Measurements from ENCODE around the gene CAPN5. TPM values are rescaled to one million over a fixed set of nuclear protein-coding genes. Genes with fewer than 3 reads are reported as not detected.
"Not testable (repeated sequence)": the region's sequence is repeated elsewhere in the genome, so short reads cannot be mapped to it uniquely, and the experiment has no call there.

The CAPN5 gene
- polyA plus RNA-seq, 1 donor: 25.0 TPM

- DNase-seq: no peak
Observed at GRCh38 chr11:77096591-77097019, 29.8 kb downstream of the CAPN5 start.

- not testable (repeated sequence) for DNase-seq
Observed at GRCh38 chr11:77097180-77097579, 30.4 kb downstream of the CAPN5 start.

DNA sequence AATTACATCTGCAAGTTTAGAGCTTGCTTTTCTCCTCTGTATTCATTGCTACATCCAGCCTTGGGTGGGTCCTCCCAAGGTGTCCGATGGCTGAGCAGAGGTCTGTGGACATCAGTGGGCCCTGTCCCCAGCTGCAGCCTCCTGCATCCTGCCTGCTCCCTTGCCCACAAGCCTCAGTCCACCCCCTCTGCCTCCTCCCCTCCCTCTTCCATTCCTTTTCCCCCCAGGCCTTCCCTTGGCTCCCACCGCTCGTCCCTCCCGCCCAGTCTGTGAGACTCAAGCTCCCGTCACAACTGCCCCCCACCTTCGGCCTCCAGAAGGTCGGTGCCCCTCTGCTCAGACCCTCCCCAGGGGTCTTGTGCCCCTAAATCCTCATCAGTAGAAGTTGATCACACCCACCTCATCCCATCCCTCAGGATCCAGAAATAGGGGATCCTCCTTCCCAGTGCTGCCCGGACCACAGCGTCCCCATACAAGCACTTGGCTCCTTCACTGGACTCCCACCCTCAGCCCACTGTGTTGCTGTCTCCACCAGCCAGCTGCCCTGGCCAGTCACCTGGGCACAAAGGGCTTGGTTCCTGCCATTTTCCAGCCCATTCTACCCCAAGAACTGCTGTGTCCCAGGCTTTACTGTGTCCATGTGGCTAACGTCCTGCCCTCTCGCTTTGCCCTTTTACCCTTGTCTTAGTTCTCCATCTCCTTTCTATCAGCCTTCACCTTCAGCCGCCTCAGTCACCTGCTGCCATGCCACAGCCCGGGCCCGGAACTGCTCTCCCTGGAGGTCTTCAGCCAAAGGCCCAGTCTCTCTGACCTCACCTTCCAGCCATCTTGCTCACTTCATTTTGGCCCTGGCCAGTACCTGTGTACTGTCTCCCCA, 33.6 kb downstream of the CAPN5 start:
- no peak for DNase-seq

- DNase-seq: no peak
Observed at GRCh38 chr11:77101043-77101537, 34.3 kb downstream of the CAPN5 start.

GRCh38 chr11:77102246-77103210, 35.8 kb downstream of the CAPN5 start, which contains the start of gene OMP:
Gene OMP, plus strand, starts transcription at chr11:77102840. Its CDS starts 0 bp downstream, at chr11:77102840.
- DNase-seq: no peak

- no peak for DNase-seq
Observed at GRCh38 chr11:77103319-77103718, 36.5 kb downstream of the CAPN5 start.

DNA sequence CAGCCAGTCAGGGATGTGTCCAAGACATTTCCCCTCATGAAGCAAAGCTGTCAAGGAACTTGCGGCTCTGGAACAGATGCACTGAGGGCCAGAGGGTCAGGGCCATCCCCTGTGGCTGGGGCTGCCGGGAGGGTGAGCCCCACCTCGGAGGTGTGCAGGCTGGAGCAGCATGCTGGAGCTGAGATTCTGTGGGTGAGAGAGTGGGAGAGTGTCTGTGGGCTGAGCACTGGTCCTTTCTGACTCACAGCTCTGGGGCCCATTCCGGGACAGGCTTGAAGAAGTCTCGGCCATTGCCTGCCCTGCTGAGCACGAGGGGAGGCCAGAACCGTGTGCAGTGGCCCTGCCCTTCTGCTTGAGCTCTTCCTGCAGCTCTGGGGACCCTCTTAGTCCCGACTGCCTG, 38.0 kb downstream of the CAPN5 start:
- no peak for DNase-seq

DNA sequence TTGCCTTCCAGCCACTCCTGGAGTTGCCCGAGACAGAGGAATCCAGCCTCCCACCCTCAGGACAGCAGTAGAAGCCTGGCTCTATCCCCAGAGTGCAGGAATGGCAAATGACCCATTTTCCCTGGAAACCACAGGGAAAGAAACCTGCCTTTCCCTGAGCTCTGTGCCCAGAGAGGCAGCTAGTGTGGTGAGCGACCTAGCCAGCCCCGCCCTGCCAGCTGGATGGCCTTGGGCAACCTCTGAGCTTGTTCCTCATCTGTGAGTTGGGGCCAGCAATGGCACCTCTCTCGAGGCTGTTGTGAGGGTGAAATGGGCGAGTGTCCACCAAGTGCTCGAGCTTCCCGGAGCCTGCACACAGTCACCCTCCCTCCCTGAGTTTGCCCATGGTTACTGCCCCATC, 39.5 kb downstream of the CAPN5 start:
- DNase-seq: no peak

- no peak for DNase-seq
Observed at GRCh38 chr11:77106759-77107158, 40.0 kb downstream of the CAPN5 start.

DNA sequence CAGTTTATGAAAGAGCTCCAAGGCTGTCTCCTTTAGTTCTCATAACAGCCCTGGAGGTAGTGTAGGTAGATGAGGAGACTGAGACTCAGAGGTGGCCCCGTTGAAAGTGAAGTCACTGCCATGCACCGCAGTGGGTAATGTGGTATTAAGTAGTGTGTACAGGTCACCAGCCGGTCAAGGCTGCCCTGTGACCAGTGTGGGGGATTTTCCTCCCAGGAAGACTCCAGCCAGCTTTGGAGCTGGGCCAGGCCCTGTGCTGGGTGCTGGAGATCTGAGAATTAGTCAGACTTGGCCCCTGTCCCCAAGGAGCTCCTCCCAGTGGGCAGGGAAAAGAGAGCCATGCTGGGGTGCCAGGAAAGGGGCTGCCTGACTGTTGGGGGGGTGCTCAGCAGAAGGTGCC, 41.2 kb downstream of the CAPN5 start:
- DNase-seq: no peak

DNA sequence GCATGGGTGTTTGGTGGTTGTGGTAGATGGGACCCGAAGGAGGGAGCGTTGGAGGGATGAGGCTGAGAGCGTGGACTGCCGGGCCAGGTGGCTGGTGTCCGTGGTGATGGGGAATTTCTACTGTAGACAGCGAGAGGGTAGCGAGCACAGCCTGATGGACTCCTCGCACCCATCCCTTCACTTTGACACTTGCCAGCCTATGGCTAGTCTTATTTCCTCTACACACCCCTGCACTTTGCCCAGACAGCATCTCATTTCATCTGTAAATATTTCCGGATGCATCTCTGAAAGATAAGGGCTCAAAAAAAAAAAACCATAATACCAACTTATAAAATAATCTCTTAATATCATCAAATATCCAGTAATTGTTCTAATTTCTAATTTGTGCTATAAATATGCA, 41.7 kb downstream of the CAPN5 start:
- no peak for DNase-seq

DNA sequence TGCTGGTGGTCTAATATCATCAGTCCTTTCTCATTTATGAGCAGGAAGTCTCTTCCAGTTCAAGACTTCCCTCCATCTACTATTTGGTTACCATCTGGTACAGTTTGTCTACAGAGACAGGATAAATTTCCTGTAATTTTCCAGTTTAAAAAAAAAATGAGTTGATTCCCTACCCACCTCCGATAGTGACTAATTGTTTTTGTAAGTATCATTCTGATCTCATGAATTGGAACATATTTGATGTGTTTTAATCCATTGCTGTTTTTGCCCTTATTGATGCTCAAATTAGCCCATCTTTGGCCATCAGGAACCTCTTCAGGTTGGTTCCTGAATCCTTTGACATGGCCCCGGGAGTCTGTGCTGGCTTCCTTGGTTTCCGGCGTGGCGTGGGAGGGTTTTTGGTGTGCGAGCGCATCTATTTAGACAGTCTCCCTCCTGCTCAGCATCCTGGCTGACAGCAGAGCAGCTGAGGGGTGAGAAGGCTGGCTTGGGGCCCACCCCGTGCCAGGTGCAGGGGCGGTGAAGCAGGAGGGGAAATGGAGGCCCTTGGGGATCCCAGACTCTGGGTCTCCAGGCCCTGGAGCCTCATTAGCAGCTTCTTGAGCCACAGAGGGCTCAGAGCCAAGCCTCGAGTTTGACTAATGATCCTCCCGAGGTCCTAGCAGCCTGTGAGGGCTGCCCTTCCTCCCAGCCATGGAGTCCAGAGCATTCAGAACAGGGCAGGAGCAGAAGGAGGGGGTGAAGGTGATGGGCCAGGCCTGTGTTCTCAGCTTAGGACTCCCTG, 42.7 kb downstream of the CAPN5 start:
- no peak for DNase-seq

- DNase-seq: no peak
Observed at GRCh38 chr11:77110836-77111235, 44.1 kb downstream of the CAPN5 start.

- no peak for DNase-seq
Observed at GRCh38 chr11:77111277-77111676, 44.5 kb downstream of the CAPN5 start.

DNA sequence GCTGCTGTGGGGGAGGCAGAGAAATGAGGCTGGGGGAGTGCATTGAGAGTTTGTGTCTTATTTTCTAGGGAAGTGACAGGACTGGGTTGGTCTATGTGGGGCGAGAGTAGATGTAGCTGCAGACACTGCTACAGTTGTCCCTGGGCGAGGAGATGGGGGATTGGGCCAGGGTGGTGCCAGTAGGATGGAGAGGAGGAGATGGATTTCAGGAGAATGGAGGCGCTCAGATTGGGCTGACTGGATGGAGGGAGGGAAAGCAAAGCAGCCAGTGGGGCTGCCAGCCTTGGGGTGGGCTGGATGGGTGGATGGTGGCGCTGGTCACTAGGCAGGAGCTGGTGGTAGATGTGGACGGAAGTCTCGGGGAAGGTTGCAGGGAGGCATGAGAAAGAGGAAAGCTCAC, 45.2 kb downstream of the CAPN5 start:
- DNase-seq: no peak

- no peak for DNase-seq
Observed at GRCh38 chr11:77112641-77113381, 46.0 kb downstream of the CAPN5 start.

- no peak for DNase-seq
Observed at GRCh38 chr11:77113382-77114088, 46.8 kb downstream of the CAPN5 start.

DNA sequence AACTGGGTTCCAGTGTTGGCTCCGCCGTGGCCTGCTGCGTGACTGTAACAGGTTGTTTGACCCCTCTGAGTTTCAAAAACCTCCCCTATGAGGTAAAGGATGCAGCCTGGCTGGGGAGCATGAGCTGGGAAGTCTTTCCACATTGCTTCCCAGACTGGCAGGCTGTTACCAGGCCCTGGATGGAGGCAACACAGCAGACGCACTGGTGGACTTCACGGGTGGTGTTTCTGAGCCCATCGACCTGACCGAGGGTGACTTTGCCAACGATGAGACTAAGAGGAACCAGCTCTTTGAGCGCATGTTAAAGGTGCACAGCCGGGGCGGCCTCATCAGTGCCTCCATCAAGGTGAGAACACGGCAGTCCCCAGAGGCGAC, 47.3 kb downstream of the CAPN5 start:
- DNase-seq: no peak

- DNase-seq: no peak
Observed at GRCh38 chr11:77115181-77115611, 48.4 kb downstream of the CAPN5 start.

DNA sequence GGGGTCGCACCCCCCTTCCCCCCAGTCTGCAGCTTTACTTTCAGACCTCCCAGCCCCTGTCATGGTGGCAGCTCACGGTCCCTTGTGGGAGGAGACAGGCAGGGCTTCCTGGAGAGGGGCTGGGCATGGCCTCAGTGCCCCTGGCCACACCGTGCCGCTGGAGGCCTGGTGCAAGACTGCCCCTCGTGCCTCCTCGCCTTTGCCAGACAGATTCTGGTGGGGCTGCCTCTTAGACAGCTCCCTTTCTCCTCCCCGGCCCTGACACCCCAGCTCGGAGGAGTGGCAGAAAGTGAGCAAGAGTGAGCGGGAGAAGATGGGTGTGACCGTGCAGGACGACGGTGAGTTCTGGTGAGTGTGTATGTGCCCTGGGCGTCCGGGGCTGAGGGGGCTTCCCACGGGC, 49.2 kb downstream of the CAPN5 start:
- DNase-seq: no peak

Data from left kidney (tissue), 2 donors.